ENCODE results near the gene ZNF718.
A peak's percentile ranks its signal among the peaks of the same experiment; 100 is the strongest.
"Not testable (repeated sequence)": the region's sequence is repeated elsewhere in the genome, so short reads cannot be mapped to it uniquely, and the experiment has no call there.

ZNF718 gene

GRCh38 chr4:113732-114131, 10.6 kb upstream of the ZNF718 start:
- Histone ChIP-seq H3K4me3 (no peak overlapping the region), H3K4me2 (no peak overlapping the region), H3K36me3 (0 out of 22 replicates have a peak, but pooled peaks cover 0 to 3% (median 0%) of the 10 kb centered on the region in 11 experiments), H3K27me3 (no peaks in the 10 kb centered on the region), H3K27ac (no peak overlapping the region), H3K9me3 (replicated peaks in 1 of 11) (peaks cover 73 to 100% (median 93%) of the 10 kb centered on the region in 11 experiments), H3K9ac (no peak overlapping the region), H4K20me1 (no peaks in the 10 kb centered on the region), H3K4me1 (peaks cover 0 to 10% (median 0%) of the 10 kb centered on the region in 10 experiments; a peak in 1 of 20 replicates)
- TF ChIP-seq Cebpa-rat (IDR thresholded peaks at IDR 0.05), result no peak

- no peak overlapping the region for H3K27ac ChIP-seq
- H3K36me3 ChIP-seq, result peaks cover 0 to 3% (median 0%) of the 10 kb centered on the region in 11 experiments; a peak in 2 of 22 replicates
- H3K9me3 ChIP-seq (replicated peaks in 1 of 11), result peaks cover 73 to 100% (median 93%) of the 10 kb centered on the region in 11 experiments
- H3K4me3 ChIP-seq, result no peak overlapping the region
- no peaks in the 10 kb centered on the region for H3K27me3 ChIP-seq
- H3K4me2 ChIP-seq, result no peak overlapping the region
- H3K9ac ChIP-seq, result no peak overlapping the region
- no peaks in the 10 kb centered on the region for H4K20me1 ChIP-seq
- peaks cover 0 to 10% (median 0%) of the 10 kb centered on the region in 10 experiments; a peak in 1 of 20 replicates for H3K4me1 ChIP-seq
- TF ChIP-seq Cebpa-rat (IDR thresholded peaks at IDR 0.05), result no peak
Measured at GRCh38 chr4:114149-114548, 10.2 kb upstream of the ZNF718 start.

- Histone ChIP-seq H4K20me1 (no peaks in the 10 kb centered on the region), H3K4me3 (no peak overlapping the region), H3K36me3 (peaks cover 0 to 10% (median 0%) of the 10 kb centered on the region in 11 experiments; a peak in 2 of 22 replicates), H3K27me3 (no peaks in the 10 kb centered on the region), H3K27ac (no peak overlapping the region), H3K4me1 (peaks cover 13 to 22% (median 16%) of the 10 kb centered on the region in 10 experiments), H3K4me2 (no peak overlapping the region), H3K9ac (no peak overlapping the region), H3K9me3 (replicated peaks in 1 of 11) (peaks cover 67 to 100% (median 87%) of the 10 kb centered on the region in 11 experiments)
- TF ChIP-seq Cebpa-rat (IDR thresholded peaks at IDR 0.05), result no peak
Measured at GRCh38 chr4:116499-116898, 7.8 kb upstream of the ZNF718 start.

GRCh38 chr4:120616-121015, 3.7 kb upstream of the ZNF718 start:
- H3K4me3 ChIP-seq, result peak overlapping the region; percentile 33 to 91 (median 56)
- peaks cover 0 to 8% (median 0%) of the 10 kb centered on the region in 11 experiments; a peak in 6 of 22 replicates for H4K20me1 ChIP-seq
- H3K9me3 ChIP-seq (replicated peaks in 1 of 11), result peaks cover 66 to 88% (median 75%) of the 10 kb centered on the region in 11 experiments
- peak overlapping the region; percentile 68 to 94 (median 89) for H3K27ac ChIP-seq
- peak overlapping the region; percentile 72 to 92 (median 89) for H3K4me2 ChIP-seq
- no peaks in the 10 kb centered on the region for H3K27me3 ChIP-seq
- peaks cover under 1 to 11% (median 3%) of the 10 kb centered on the region in 11 experiments; a peak in 14 of 22 replicates for H3K36me3 ChIP-seq
- TF ChIP-seq Cebpa-rat (IDR thresholded peaks at IDR 0.05), result no peak
- H3K9ac ChIP-seq, result peak overlapping the region; percentile 58 to 85 (median 81); a peak in 21 of 22 replicates
- peaks cover 25 to 35% (median 31%) of the 10 kb centered on the region in 10 experiments for H3K4me1 ChIP-seq

GRCh38 chr4:121408-122084, 2.8 kb upstream of the ZNF718 start:
- H3K9ac ChIP-seq, result peak overlapping the region; percentile 58 to 85 (median 81); a peak in 21 of 22 replicates

GRCh38 chr4:123922-124274, 403 bp upstream of the ZNF718 start:
- peak overlapping the region; percentile 33 to 97 (median 64); a peak in 20 of 22 replicates for H3K4me2 ChIP-seq
- peak overlapping the region; percentile 82 to 97 (median 94); a peak in 21 of 22 replicates for H3K27ac ChIP-seq
- peak overlapping the region; percentile 79 to 95 (median 84) for H3K4me3 ChIP-seq
- H3K27me3 ChIP-seq, result not testable (repeated sequence)
- peaks cover 29 to 41% (median 35%) of the 10 kb centered on the region in 10 experiments for H3K4me1 ChIP-seq
- H4K20me1 ChIP-seq, result peaks cover 0 to 11% (median 0%) of the 10 kb centered on the region in 11 experiments; a peak in 6 of 22 replicates
- peaks cover 55 to 69% (median 58%) of the 10 kb centered on the region in 11 experiments for H3K9me3 ChIP-seq (replicated peaks in 1 of 11)
- peak overlapping the region; percentile 84 to 98 (median 92); a peak in 19 of 22 replicates for H3K9ac ChIP-seq
- peaks cover 14 to 22% (median 17%) of the 10 kb centered on the region in 11 experiments for H3K36me3 ChIP-seq

More at GRCh38 chr4:121408-122084, 2.8 kb upstream of the ZNF718 start:
- H3K27me3 ChIP-seq, result no peaks in the 10 kb centered on the region
- peaks cover 0 to 11% (median 0%) of the 10 kb centered on the region in 11 experiments; a peak in 6 of 22 replicates for H4K20me1 ChIP-seq
- H3K9me3 ChIP-seq (replicated peaks in 1 of 11), result peaks cover 74 to 88% (median 77%) of the 10 kb centered on the region in 11 experiments
- peak overlapping the region; percentile 33 to 91 (median 56) for H3K4me3 ChIP-seq
- H3K4me2 ChIP-seq, result peak overlapping the region; percentile 72 to 92 (median 89)
- peaks cover 29 to 43% (median 36%) of the 10 kb centered on the region in 10 experiments for H3K4me1 ChIP-seq
- H3K27ac ChIP-seq, result peak overlapping the region; percentile 68 to 94 (median 89)
- peaks cover 10 to 21% (median 12%) of the 10 kb centered on the region in 11 experiments for H3K36me3 ChIP-seq
- TF ChIP-seq Cebpa-rat (IDR thresholded peaks at IDR 0.05), result peak in 3 of 11 experiments; percentile 6 to 29 (median 19); a peak in 2 of 22 replicates

GRCh38 chr4:125091-125771, 930 bp downstream of the ZNF718 start:
- peak overlapping the region; percentile 82 to 97 (median 94) for H3K27ac ChIP-seq
- peaks cover 42 to 56% (median 45%) of the 10 kb centered on the region in 11 experiments for H3K9me3 ChIP-seq (replicated peaks in 1 of 11)
- peak overlapping the region; percentile 82 to 99 (median 94) for H3K4me2 ChIP-seq
- H3K9ac ChIP-seq, result peak overlapping the region; percentile 84 to 98 (median 92)
- H3K36me3 ChIP-seq, result peaks cover 14 to 21% (median 16%) of the 10 kb centered on the region in 11 experiments
- H4K20me1 ChIP-seq, result peaks cover 0 to 11% (median 0%) of the 10 kb centered on the region in 11 experiments; a peak in 6 of 22 replicates
- no peak for TF ChIP-seq Cebpa-rat (IDR thresholded peaks at IDR 0.05)
- H3K4me1 ChIP-seq, result peaks cover 24 to 35% (median 32%) of the 10 kb centered on the region in 10 experiments
- no peaks in the 10 kb centered on the region for H3K27me3 ChIP-seq
- peak overlapping the region; percentile 79 to 95 (median 84) for H3K4me3 ChIP-seq

GRCh38 chr4:125833-126232, 1.5 kb downstream of the ZNF718 start:
- Histone ChIP-seq H3K27ac (peak overlapping the region; percentile 82 to 97 (median 94); a peak in 20 of 22 replicates), H3K36me3 (peaks cover 14 to 21% (median 15%) of the 10 kb centered on the region in 11 experiments), H3K4me3 (peak overlapping the region; percentile 79 to 95 (median 84)), H4K20me1 (peaks cover 0 to 11% (median 0%) of the 10 kb centered on the region in 11 experiments; a peak in 6 of 22 replicates), H3K9ac (peak overlapping the region; percentile 84 to 98 (median 92)), H3K9me3 (replicated peaks in 1 of 11) (peaks cover 37 to 50% (median 39%) of the 10 kb centered on the region in 11 experiments), H3K27me3 (no peaks in the 10 kb centered on the region), H3K4me1 (peaks cover 18 to 29% (median 26%) of the 10 kb centered on the region in 10 experiments), H3K4me2 (peak overlapping the region; percentile 82 to 99 (median 94))
- TF ChIP-seq Cebpa-rat (IDR thresholded peaks at IDR 0.05), result no peak

Measured in BLaER1 treated with 17β-estradiol and CSF1 and Interleukin-3, amounts not matched to agents 10 nM and 100 nM (cell line).